IMR-90 (cell line): ENCODE measurements around the gene BAZ1A. TPM values are rescaled to one million over a fixed set of nuclear protein-coding genes. Genes with fewer than 3 reads are reported as not detected.

Source experiments
- ATAC-seq: fragments of 200-7000 bp; cut with Tn5 transposase; 2 replicates; pipeline ENCODE4 v1.9.1; 2020; ENCODE audit warnings: low read depth, mild to moderate bottlenecking, moderate library complexity
- BruUV-seq: library from RNA; stranded (reverse); fragments of 400-500 nt; replicated peaks from 2 replicates; lab custom pipeline; 2021; lab: Mats Ljungman, UMichigan
- CTCF ChIA-PET: fragments of 300-600 bp; formaldehyde crosslinking; extraction: SDS; loops from one replicate; lab custom pipeline; 2021; ENCODE audit warnings: antibody characterized with exemption; lab: Yijun Ruan, JAX
- POLR2A ChIA-PET: fragments of 300-600 bp; sonication (Branson Sonifier 250); formaldehyde crosslinking; loops from one replicate; lab custom pipeline; 2022; ENCODE audit warnings: antibody characterized with exemption; ENCODE audit not compliant: unreplicated experiment; lab: Charles Lee
- DNase-seq: peaks from one replicate; pipeline ENCODE4 v3.0.0; 2013
- H2AFZ ChIP-seq: replicated peaks from 2 replicates; pipeline ENCODE3; 2013; ENCODE audit warnings: low read length, mild to moderate bottlenecking; ENCODE audit not compliant: poor library complexity
- H2AK5ac ChIP-seq: 2 replicates; pipeline ENCODE4 v1.6.1; 2013; ENCODE audit warnings: low read depth, low read length, inconsistent platforms
- H2AK9ac ChIP-seq: replicated peaks from 2 replicates; pipeline ENCODE3; 2013; ENCODE audit warnings: mild to moderate bottlenecking, low read depth, low read length, moderate library complexity; ENCODE audit not compliant: poor library complexity
- H2BK120ac ChIP-seq: 2 replicates; pipeline ENCODE4 v1.6.1; 2013; ENCODE audit warnings: low read depth, low read length, inconsistent platforms
- H2BK15ac ChIP-seq: 3 replicates; pipeline ENCODE4 v1.6.1; 2013; ENCODE audit warnings: low read depth, low read length, inconsistent platforms
- H2BK20ac ChIP-seq: 2 replicates; pipeline ENCODE4 v1.6.1; 2013; ENCODE audit warnings: low read depth, mild to moderate bottlenecking, inconsistent platforms, low read length, moderate library complexity
- H2BK5ac ChIP-seq: 2 replicates; pipeline ENCODE4 v1.6.1; 2013; ENCODE audit warnings: mild to moderate bottlenecking, low read depth, low read length, inconsistent platforms; ENCODE audit not compliant: poor library complexity, severe bottlenecking
- H3K14ac ChIP-seq: replicated peaks from 2 replicates; pipeline ENCODE4 v1.6.1; 2013; ENCODE audit warnings: low read depth, low read length, inconsistent platforms
- H3K18ac ChIP-seq: 2 replicates; pipeline ENCODE4 v1.6.1; 2013; ENCODE audit warnings: low read depth, low read length, control low read depth
- H3K23ac ChIP-seq: 2 replicates; pipeline ENCODE4 v1.6.1; 2013; ENCODE audit warnings: low read depth, low read length, inconsistent platforms
- H3K27ac ChIP-seq: 2 replicates; pipeline ENCODE4 v1.5.1; 2013; ENCODE audit warnings: mild to moderate bottlenecking, control low read depth, low read length; ENCODE audit not compliant: insufficient read depth
- H3K27me3 ChIP-seq: 2 replicates; pipeline ENCODE4 v1.6.1; 2013; ENCODE audit warnings: low read length; ENCODE audit not compliant: control insufficient read depth, insufficient read depth
- H3K36me3 ChIP-seq: 2 replicates; pipeline ENCODE4 v1.6.1; 2013; ENCODE audit warnings: low read length, mixed read lengths; ENCODE audit not compliant: control insufficient read depth, insufficient read depth
- H3K4ac ChIP-seq: 2 replicates; pipeline ENCODE4 v1.6.1; 2013; ENCODE audit warnings: low read depth, low read length, inconsistent platforms
- H3K4me1 ChIP-seq: 2 replicates; pipeline ENCODE4 v1.6.1; 2013; ENCODE audit warnings: low read length, mixed read lengths; ENCODE audit not compliant: control insufficient read depth, insufficient read depth
- H3K4me2 ChIP-seq: 2 replicates; pipeline ENCODE4 v1.6.1; 2013; ENCODE audit warnings: low read depth, mild to moderate bottlenecking, control low read depth, low read length, moderate library complexity
- H3K4me3 ChIP-seq: 2 replicates; pipeline ENCODE4 v1.5.1; 2013; ENCODE audit warnings: low read depth, mild to moderate bottlenecking, control low read depth, low read length, moderate library complexity; ENCODE audit not compliant: insufficient read depth
- H3K56ac ChIP-seq: 2 replicates; pipeline ENCODE4 v1.6.1; 2013; ENCODE audit warnings: low read length, inconsistent platforms; ENCODE audit not compliant: insufficient read depth; ENCODE audit errors: extremely low read depth
- H3K79me1 ChIP-seq, 2 experiments: 2 replicates each; pipeline ENCODE4 v1.6.1; 2013; ENCODE audit warnings: low read length in 2 of 2, inconsistent platforms in 1 of 2, low read depth in 1 of 2
- H3K9ac ChIP-seq: 2 replicates; pipeline ENCODE4 v1.6.1; 2013; ENCODE audit warnings: low read depth, low read length, control low read depth
- H3K9me1 ChIP-seq: 2 replicates; pipeline ENCODE4 v1.6.1; 2013; ENCODE audit warnings: low read length, inconsistent platforms; ENCODE audit not compliant: insufficient read depth
- H3K9me3 ChIP-seq: 2 replicates; pipeline ENCODE4 v1.6.1; 2013; ENCODE audit warnings: low read length; ENCODE audit not compliant: control insufficient read depth, insufficient read depth
- H4K20me1 ChIP-seq: 2 replicates; pipeline ENCODE4 v1.6.1; 2013; ENCODE audit warnings: low read length, inconsistent platforms; ENCODE audit not compliant: insufficient read depth
- H4K5ac ChIP-seq: 2 replicates; pipeline ENCODE4 v1.6.1; 2013; ENCODE audit warnings: mild to moderate bottlenecking, low read depth, low read length, control low read depth
- H4K8ac ChIP-seq, 2 experiments: 2 replicates each; pipeline ENCODE4 v1.6.1; 2013; ENCODE audit warnings: low read depth in 2 of 2, low read length in 2 of 2, control low read depth in 1 of 2, inconsistent platforms in 1 of 2
- H4K91ac ChIP-seq: 2 replicates; pipeline ENCODE4 v1.6.1; 2013; ENCODE audit warnings: low read depth, low read length, inconsistent platforms; ENCODE audit not compliant: insufficient read depth
- CTCF ChIP-seq: conservative IDR thresholded peaks from 2 replicates; pipeline ENCODE4 v1.5.1; 2012; ENCODE audit warnings: mild to moderate bottlenecking, low read depth, low read length, improper control_type of control experiment
- MAFK ChIP-seq: IDR thresholded peaks from 2 replicates; pipeline ENCODE4 v1.6.1; 2012; ENCODE audit warnings: low read depth, low read length, improper control_type of control experiment
- MXI1 ChIP-seq: IDR thresholded peaks from 2 replicates; pipeline ENCODE4 v1.6.1; 2012; ENCODE audit warnings: low read depth, mild to moderate bottlenecking, low read length, moderate library complexity, borderline replicate concordance
- NFE2L2 ChIP-seq: fragments of 150-350 bp; IDR thresholded peaks from 2 replicates; pipeline ENCODE4 v1.6.1; 2016; ENCODE audit warnings: low read depth, mild to moderate bottlenecking, low read length
- WGBS, 2 experiments: methylation state at CpG; one replicate each; pipeline versions ENCODE4 v1.1.5 to v1.1.7; 2013; ENCODE audit warnings: missing lambda C conversion rate in 2 of 2; ENCODE audit not compliant: insufficient read length in 1 of 2; ENCODE audit errors: extremely low coverage in 2 of 2; 5-methylcytosine and 5-hydroxymethylcytosine counted together
- dilution Hi-C: fragments of 300-500 bp; cut with HindIII; formaldehyde crosslinking; loops from one replicate; pipeline ENCODE4 v1.14.3; 2018; ENCODE audit warnings: low sequenced_read_pairs; ENCODE audit not compliant: unreplicated experiment
- in situ Hi-C: fragments of 300-500 bp; cut with MboI; formaldehyde crosslinking; loops from 3 replicates; pipeline ENCODE4 v1.14.3; 2019; ENCODE audit warnings: low sequenced_read_pairs, inconsistent platforms, mixed read lengths
- intact Hi-C: fragments of 100-400 bp; cut with micrococcal nuclease; formaldehyde crosslinking; loops from 2 replicates; pipeline ENCODE4 v1.10.0; 2022
- polyA plus RNA-seq, 3 experiments: library from polyadenylated mRNA; depleted of rRNA; stranded (reverse); fragments of >200 nt; gene quantifications; 2 replicates each; pipeline ENCODE4 v1.2.3, GENCODE V29; 2012; ENCODE audit warnings: low replicate concordance in 1 of 3
- total RNA-seq: library from RNA; depleted of rRNA; stranded (reverse); fragments of >200 nt; gene quantifications from 2 replicates; pipeline ENCODE4 v1.2.3, GENCODE V29; 2012

The BAZ1A gene
- total and polyA plus RNA-seq, 2 of the 4 experiments (the other 2 are of a cell fraction), result 15.3 to 23.8 TPM

DNA sequence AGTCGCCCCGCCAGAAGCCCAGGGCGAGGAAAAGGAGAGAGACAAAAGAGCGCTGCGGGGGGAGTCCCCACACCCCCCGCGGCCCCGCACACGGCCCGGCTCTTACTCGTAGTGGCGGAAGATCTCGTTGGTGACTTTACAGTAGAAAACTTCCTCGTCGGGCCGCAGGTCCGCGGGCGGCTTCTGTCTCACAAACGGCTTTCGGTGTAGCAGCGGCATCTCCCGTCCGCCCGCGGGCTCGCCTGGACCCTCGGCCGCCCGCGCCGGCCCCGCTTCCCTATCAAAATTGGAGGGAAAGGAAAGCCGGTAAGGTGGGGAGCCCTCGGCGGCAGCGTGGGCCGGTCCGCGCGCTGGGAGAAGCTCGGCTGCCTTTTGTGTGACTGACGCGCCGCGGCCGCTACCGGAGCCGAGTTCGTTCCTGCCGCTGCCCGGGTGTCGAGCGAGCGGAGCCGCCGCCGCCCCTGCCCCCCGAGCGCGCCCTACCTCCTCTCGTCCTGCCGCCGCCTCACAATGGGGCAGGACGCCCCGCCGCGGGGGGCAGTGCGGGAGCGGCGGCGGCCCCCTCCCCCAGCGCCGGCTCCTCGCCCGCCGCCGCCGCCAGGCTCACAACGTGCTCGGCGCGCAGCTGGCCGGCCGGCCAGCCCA lies 652 bp downstream of the BAZ1A start:
- no peak overlapping the region for H4K5ac ChIP-seq
- H4K20me1 ChIP-seq, result peaks cover 9% of the 10 kb centered on the region
- no peak overlapping the region for H3K18ac ChIP-seq
- peak; percentile 52 for ATAC-seq
- H3K79me1 ChIP-seq, result peaks cover 13 to 25% of the 10 kb centered on the region in 2 experiments
- H3K27me3 ChIP-seq, result no peaks in the 10 kb centered on the region
- H2BK5ac ChIP-seq, result peak overlapping the region; percentile 96
- H2AK5ac ChIP-seq, result no peak overlapping the region
- DNase-seq, result peak; percentile 49
- WGBS, 2 experiments, result 0% methylated on average over 53 of the region's 85 CpGs; no CpG with 5 or more reads in 1 of the 2 experiments
- 0 out of 2 replicates have a peak overlapping the region, but pooled peaks have one; percentile 18 for H2BK120ac ChIP-seq
- peak overlapping the region; percentile 55 for H3K23ac ChIP-seq
- peak overlapping the region; percentile 98 for H2AFZ ChIP-seq
- H2BK15ac ChIP-seq, result no peak overlapping the region
- dilution Hi-C loops, result no loop called here
- intact Hi-C loops, result loop anchor here (1.0 to 10.0 kb wide), 3 partner anchors 108 to 540 kb away; partner anchors contain the start of gene SRP54
- peak overlapping the region; percentile 99 for H2AK9ac ChIP-seq
- H2BK20ac ChIP-seq, result no peak overlapping the region
- H4K91ac ChIP-seq, result no peak overlapping the region
- no peaks in the 10 kb centered on the region for H3K9me3 ChIP-seq
- H3K4me1 ChIP-seq, result peaks cover 2% of the 10 kb centered on the region; the same call in 1 of the 2 replicates
- TF ChIP-seq NFE2L2 (no peak), MXI1 (0 out of 2 replicates have a peak, but pooled peaks have one; percentile 81), MAFK (no peak), CTCF (peak; percentile 29; the same call in 1 of the 2 replicates)
- ChIA-PET POLR2A (no interaction called here), CTCF (interaction anchor here (1.4 kb wide), 1 partner anchor 106 kb away, joined by 3 read pairs; no protein-coding TSS in a partner anchor)
- in situ Hi-C loops, result no loop called here
- peak overlapping the region; percentile 97 for H3K27ac ChIP-seq
- H3K9ac ChIP-seq, result peak overlapping the region; percentile 95
- peaks cover 2% of the 10 kb centered on the region; the same call in 1 of the 2 replicates for H3K36me3 ChIP-seq
- peak overlapping the region; percentile 96 for H3K4me3 ChIP-seq
- no TSS peak for BruUV-seq
- H4K8ac ChIP-seq, result peak overlapping the region; percentile 48 to 50; a peak in 2 of 4 replicates
- 0 out of 2 replicates have a peak overlapping the region, but pooled peaks have one; percentile 54 for H3K14ac ChIP-seq
- peak overlapping the region; percentile 8 for H3K4me2 ChIP-seq
- peak overlapping the region; percentile 57 for H3K4ac ChIP-seq
- H3K56ac ChIP-seq, result peak overlapping the region; percentile 59
- peaks cover 3% of the 10 kb centered on the region; the same call in 1 of the 2 replicates for H3K9me1 ChIP-seq
